ENCODE results near the gene KIF20B.

Gene KIF20B

DNA sequence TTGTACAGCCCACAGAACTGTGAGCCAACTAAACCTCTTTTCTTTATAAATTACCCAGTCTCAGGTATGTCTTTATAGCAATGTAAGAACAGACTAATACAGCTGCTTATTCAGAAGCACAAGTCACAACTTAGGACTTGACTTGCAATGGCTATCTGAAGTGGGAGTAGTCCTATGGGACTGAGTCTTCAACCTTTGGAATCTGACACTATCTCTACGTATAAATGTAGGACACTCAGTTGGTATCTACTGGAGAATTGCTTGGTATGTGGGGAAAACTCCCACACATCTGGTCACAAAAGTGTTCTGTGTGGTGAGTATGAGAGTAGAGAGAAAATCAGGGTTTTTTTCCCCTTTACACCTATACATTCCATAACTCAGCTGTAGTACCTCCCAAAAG lies 44.1 kb upstream of the KIF20B start:
- in situ Hi-C loops (cut with HindIII; ENCODE audit: low sequenced_read_pairs): no loop called here
- no peak for DNase-seq (ENCODE audit: low read depth)
- H3K4me3 ChIP-seq (ENCODE audit: low read depth, low read length): no peak overlapping the region
- TF ChIP-seq, protein P1, sequence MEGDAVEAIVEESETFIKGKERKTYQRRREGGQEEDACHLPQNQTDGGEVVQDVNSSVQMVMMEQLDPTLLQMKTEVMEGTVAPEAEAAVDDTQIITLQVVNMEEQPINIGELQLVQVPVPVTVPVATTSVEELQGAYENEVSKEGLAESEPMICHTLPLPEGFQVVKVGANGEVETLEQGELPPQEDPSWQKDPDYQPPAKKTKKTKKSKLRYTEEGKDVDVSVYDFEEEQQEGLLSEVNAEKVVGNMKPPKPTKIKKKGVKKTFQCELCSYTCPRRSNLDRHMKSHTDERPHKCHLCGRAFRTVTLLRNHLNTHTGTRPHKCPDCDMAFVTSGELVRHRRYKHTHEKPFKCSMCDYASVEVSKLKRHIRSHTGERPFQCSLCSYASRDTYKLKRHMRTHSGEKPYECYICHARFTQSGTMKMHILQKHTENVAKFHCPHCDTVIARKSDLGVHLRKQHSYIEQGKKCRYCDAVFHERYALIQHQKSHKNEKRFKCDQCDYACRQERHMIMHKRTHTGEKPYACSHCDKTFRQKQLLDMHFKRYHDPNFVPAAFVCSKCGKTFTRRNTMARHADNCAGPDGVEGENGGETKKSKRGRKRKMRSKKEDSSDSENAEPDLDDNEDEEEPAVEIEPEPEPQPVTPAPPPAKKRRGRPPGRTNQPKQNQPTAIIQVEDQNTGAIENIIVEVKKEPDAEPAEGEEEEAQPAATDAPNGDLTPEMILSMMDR (IDR thresholded peaks at IDR 0.05; ENCODE audit: low read depth, low read length, missing control alignments): no peak

DNA sequence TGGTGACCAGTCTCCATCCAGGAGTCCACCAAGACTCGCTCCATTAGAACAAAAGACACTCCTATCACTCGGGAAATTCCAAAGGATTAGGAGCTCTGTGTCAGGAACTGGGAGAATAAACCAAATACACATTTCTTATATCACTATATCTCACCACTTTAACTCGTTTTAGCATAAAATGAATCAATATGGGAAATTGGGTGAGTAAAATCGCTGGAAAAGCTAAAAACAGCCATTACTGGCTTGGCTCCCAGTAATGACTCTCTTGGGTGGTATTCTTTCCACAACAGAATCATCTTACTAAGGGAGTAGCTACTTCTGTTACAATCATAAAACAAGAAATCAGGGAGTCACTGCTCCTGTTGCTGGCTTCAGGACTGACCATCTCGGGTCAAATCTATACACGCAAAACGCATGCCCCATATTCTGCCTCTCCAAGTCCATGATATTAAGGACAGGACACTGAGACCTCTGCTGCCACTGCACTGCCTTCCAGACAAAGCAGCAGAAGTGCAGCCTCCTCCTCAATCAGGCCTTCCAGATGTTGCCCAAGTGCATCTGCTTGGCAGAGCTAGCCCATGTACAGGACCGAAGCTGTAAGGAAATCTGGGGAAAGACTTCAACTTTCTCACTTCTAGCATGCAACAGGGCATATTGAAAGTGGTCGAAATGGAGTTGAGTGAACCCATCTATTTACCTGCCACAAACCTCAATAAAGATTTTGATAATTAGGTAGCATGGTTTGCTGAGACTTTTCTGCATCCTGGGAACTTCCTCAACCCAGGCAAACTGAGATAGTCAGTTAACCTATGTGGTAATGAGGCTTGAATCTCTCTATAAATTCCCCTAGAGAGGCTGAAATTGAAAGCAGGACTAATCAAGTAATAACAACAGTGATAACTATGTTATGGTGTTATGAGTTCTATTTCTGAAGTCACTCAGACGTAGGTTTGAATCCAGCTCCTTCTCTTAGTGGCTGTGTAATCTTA lies 42.0 kb upstream of the KIF20B start:
- TF ChIP-seq, protein P1 (IDR thresholded peaks at IDR 0.05; ENCODE audit: low read depth, low read length, missing control alignments): no peak
- in situ Hi-C loops (cut with HindIII; ENCODE audit: low sequenced_read_pairs): no loop called here
- peak; percentile 71 for DNase-seq (ENCODE audit: low read depth)
- H3K4me3 ChIP-seq (ENCODE audit: low read depth, low read length): no peak overlapping the region

DNA sequence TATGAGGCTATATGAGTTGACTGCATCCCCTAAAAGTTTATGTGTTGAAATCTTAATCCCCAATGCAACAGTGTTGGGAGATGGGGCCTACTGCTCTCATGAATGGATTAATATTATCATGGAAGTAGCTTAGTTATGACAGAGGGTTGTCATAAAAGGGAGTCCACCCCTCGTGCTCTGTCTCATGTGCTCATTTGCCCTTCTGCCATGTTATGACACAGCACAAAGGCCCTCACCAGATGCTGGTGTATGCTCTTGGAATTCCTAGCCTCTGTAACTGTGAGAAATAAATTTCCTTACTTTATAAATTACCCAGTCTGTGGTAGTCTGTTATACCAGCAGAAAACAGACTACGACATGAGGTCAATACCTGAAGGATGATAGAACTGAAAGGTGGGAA lies 38.8 kb upstream of the KIF20B start:
- in situ Hi-C loops (cut with HindIII; ENCODE audit: low sequenced_read_pairs): no loop called here
- H3K4me3 ChIP-seq (ENCODE audit: low read depth, low read length): no peak overlapping the region
- TF ChIP-seq, protein P1 (IDR thresholded peaks at IDR 0.05; ENCODE audit: low read depth, low read length, missing control alignments): no peak
- DNase-seq (ENCODE audit: low read depth): no peak

DNA sequence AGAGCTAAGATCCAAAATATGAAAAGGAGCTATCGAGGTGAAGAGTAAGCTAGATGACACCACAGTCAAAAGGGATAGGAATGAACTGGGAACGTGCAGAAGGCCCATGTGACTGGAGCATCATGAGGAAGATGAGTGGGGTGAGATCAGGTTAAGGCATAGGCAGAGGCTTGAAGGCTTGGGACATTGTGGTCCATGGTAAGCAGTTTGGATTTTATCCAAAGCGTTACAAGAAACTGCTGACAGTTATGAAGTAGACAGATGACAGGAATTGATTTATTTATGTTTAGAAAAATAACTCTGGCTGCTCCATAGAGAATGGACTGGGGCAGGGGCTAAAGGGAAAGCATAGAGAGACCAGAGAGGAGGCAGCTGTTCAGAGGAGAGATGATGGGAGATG lies 38.2 kb upstream of the KIF20B start:
- TF ChIP-seq, protein P1 (IDR thresholded peaks at IDR 0.05; ENCODE audit: low read depth, low read length, missing control alignments): no peak
- no peak for DNase-seq (ENCODE audit: low read depth)
- H3K4me3 ChIP-seq (ENCODE audit: low read depth, low read length): no peak overlapping the region
- in situ Hi-C loops (cut with HindIII; ENCODE audit: low sequenced_read_pairs): no loop called here

DNA sequence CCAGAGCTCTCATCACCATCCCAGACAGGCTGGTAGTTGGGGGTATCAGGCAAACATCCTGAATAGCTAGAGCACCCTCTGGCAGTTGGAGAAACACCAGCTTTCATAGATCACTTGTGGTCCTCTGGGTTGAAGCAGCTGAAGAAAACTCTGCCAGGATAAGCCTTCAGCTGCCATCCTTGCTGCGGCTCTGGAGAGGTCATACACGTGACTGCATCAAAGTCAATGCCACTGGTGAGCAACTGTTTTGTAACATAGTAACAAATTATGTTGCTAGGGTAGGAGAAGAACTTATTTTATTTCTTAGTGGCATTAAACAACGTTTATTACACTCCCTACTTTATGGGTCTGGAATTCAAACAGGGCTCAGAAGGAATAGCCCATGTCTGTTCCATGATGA lies 37.2 kb upstream of the KIF20B start:
- no peak overlapping the region for H3K4me3 ChIP-seq (ENCODE audit: low read depth, low read length)
- no peak for DNase-seq (ENCODE audit: low read depth)
- TF ChIP-seq, protein P1 (IDR thresholded peaks at IDR 0.05; ENCODE audit: low read depth, low read length, missing control alignments): no peak
- in situ Hi-C loops (cut with HindIII; ENCODE audit: low sequenced_read_pairs): no loop called here

DNA sequence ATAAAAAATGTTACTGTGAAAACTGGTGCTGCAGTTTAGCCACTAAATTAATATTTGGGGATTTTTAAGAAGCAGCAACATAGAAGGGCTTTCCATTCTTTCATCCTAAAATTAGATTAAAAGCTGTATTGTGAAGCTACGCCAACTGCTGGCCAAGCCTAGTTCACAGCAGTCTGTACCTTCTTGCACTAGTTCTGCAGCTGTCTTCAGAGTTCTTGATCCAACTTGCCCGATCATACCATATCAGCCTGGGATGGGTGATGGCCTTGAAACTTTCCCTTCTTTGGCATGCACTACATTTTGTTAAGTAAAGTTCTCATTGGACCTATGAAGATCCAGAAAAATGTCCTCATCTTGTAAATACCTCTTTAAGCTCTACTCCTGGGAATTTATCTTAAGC lies 36.1 kb upstream of the KIF20B start:
- DNase-seq (ENCODE audit: low read depth): no peak
- in situ Hi-C loops (cut with HindIII; ENCODE audit: low sequenced_read_pairs): no loop called here
- H3K4me3 ChIP-seq (ENCODE audit: low read depth, low read length): no peak overlapping the region
- TF ChIP-seq, protein P1 (IDR thresholded peaks at IDR 0.05; ENCODE audit: low read depth, low read length, missing control alignments): no peak

All from astrocyte of the cerebellum (primary cell).